Spleen (tissue), 11 donors: ENCODE data around the gene DHRS1. TPM values are rescaled to one million over a fixed set of nuclear protein-coding genes. Genes with fewer than 3 reads are reported as not detected.
A peak's percentile ranks its signal among the peaks of the same experiment; 100 is the strongest.

Source experiments
- DNase-seq: peaks from one replicate; pipeline ENCODE4 v3.0.0-alpha.2; 2020
- H3K27ac ChIP-seq, 8 donors: fragments of 200-600 bp; sonication (generic) in 7 of 8; 1 replicate in 4 of 8; 2 replicates in 4 of 8; pipeline versions ENCODE4 v1.5.0 to v1.8.0; 2016 to 2021; ENCODE audit warnings: inconsistent platforms in 4 of 8, mild to moderate bottlenecking in 4 of 8, moderate library complexity in 1 of 8
- H3K27me3 ChIP-seq, 7 donors: fragments of 200-600 bp; sonication (generic) in 6 of 7; replicated peaks in 1 of 7; 1 replicate in 4 of 7; 2 replicates in 3 of 7; pipeline versions ENCODE4 v1.5.0 to v1.8.0; 2016 to 2021; ENCODE audit warnings: inconsistent platforms in 3 of 7, mild to moderate bottlenecking in 1 of 7
- H3K36me3 ChIP-seq, 6 donors: fragments of 200-600 bp; sonication (generic) in 5 of 6; 1 replicate in 4 of 6; 2 replicates in 2 of 6; pipeline versions ENCODE4 v1.5.0 to v1.8.0; 2016 to 2021; ENCODE audit warnings: inconsistent platforms in 2 of 6
- H3K4me1 ChIP-seq, 6 donors: fragments of 200-600 bp; sonication (generic) in 5 of 6; 1 replicate in 3 of 6; 2 replicates in 3 of 6; pipeline versions ENCODE4 v1.5.0 to v1.8.0; 2016 to 2021; ENCODE audit warnings: inconsistent platforms in 3 of 6
- H3K4me3 ChIP-seq, 8 donors: fragments of 200-600 bp; sonication (generic) in 7 of 8; 1 replicate in 4 of 8; 2 replicates in 4 of 8; pipeline versions ENCODE4 v1.5.0 to v1.8.0; 2016 to 2021; ENCODE audit warnings: inconsistent platforms in 4 of 8, mild to moderate bottlenecking in 4 of 8, moderate library complexity in 2 of 8
- H3K9me3 ChIP-seq, 8 donors: fragments of 200-600 bp; sonication (generic) in 7 of 8; 1 replicate in 4 of 8; 2 replicates in 4 of 8; pipeline versions ENCODE4 v1.5.0 to v1.8.0; 2016 to 2021; ENCODE audit warnings: inconsistent platforms in 4 of 8
- POLR2A ChIP-seq, 3 donors: fragments of 450-650 bp; IDR thresholded peaks; one replicate each; pipeline ENCODE4 v1.5.1; 2017; ENCODE audit warnings: antibody characterized with exemption in 3 of 3, mild to moderate bottlenecking in 1 of 3
- POLR2AphosphoS5 ChIP-seq, 3 donors: sonication (generic); formaldehyde crosslinking; IDR thresholded peaks; one replicate each; pipeline ENCODE4 v1.5.1; 2017; ENCODE audit warnings: antibody characterized with exemption in 3 of 3
- WGBS, 5 donors: extraction: QIAGEN DNeasy Blood & Tissue Kit in 3 of 5; methylation state at CpG; one replicate each; pipeline versions ENCODE4 v1.1.5 to v1.1.7; 2013 to 2018; 5-methylcytosine and 5-hydroxymethylcytosine counted together
- intact Hi-C: fragments of 100-400 bp; cut with DNase I; formaldehyde crosslinking; loops from one replicate; pipeline ENCODE4 v1.15.0; 2023; ENCODE audit warnings: low total_unique reads
- polyA plus RNA-seq, 3 donors: library from polyadenylated mRNA; stranded (reverse); fragments of 200-250 nt; gene quantifications; one replicate each; pipeline ENCODE4 v1.2.1, GENCODE V29; 2013
- total RNA-seq, 7 donors: library from RNA; depleted of rRNA in 3 of 7; stranded (reverse); fragments of >200 nt in 3 of 7; fragmentation: NEBNext Ultra II Directional in 4 of 7; extraction: Animal tissue kit (Norgen Biotek cat#: 25700) in 4 of 7; gene quantifications; one replicate each; pipeline versions ENCODE4 v1.1.0 to v1.2.1, GENCODE V29; 2016 to 2021
- TF ChIP-seq, protein P1 (sequence below), 11 experiments: fragments of 200-600 bp in 7 of 11; fragments of 450-650 bp in 4 of 11; sonication (generic) in 4 of 11; IDR thresholded peaks in 8 of 11; conservative IDR thresholded peaks in 3 of 11; 1 replicate in 7 of 11; 2 replicates in 4 of 11; pipeline versions ENCODE4 v1.4.0 to v1.8.0; 2016 to 2021; ENCODE audit warnings: antibody characterized with exemption in 11 of 11, inconsistent platforms in 4 of 11, mild to moderate bottlenecking in 1 of 11
- donor health status: healthy with polysubstance abuse.
- donor health status: DM: no; HTN: no; CAD: no; lungs with moderate emphysema.
- donor health status: DM: no; HTN: no; CAD: no.
- donor health status: Bipolar disorder and iron deficiency.
- donor health status: healthy.
- donor health status: DM: no; HTN: no; CAD: no.
- donor health status: DM: yes; HTN: yes; CAD: no.

DHRS1 gene
- total and polyA plus RNA-seq, 10 donors = 22.0 to 56.1 (median 33.1) TPM

- TF ChIP-seq POLR2A (IDR thresholded peaks at IDR 0.05) = no peak
- TF ChIP-seq, protein P1, sequence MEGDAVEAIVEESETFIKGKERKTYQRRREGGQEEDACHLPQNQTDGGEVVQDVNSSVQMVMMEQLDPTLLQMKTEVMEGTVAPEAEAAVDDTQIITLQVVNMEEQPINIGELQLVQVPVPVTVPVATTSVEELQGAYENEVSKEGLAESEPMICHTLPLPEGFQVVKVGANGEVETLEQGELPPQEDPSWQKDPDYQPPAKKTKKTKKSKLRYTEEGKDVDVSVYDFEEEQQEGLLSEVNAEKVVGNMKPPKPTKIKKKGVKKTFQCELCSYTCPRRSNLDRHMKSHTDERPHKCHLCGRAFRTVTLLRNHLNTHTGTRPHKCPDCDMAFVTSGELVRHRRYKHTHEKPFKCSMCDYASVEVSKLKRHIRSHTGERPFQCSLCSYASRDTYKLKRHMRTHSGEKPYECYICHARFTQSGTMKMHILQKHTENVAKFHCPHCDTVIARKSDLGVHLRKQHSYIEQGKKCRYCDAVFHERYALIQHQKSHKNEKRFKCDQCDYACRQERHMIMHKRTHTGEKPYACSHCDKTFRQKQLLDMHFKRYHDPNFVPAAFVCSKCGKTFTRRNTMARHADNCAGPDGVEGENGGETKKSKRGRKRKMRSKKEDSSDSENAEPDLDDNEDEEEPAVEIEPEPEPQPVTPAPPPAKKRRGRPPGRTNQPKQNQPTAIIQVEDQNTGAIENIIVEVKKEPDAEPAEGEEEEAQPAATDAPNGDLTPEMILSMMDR (IDR thresholded peaks at IDR 0.05 in 8 of 11, conservative IDR thresholded peaks at IDR 0.05 in 3 of 11) = no peak
- TF ChIP-seq POLR2AphosphoS5 (IDR thresholded peaks at IDR 0.05) = no peak
- peaks cover 7 to 46% (median 30%) of the 10 kb centered on the region in 6 donors for H3K4me1 ChIP-seq
- no peaks in the 10 kb centered on the region for H3K27me3 ChIP-seq
- WGBS, 5 donors = 93 to 98% (median 96%) methylated on average over 4 to 5 of the region's 5 CpGs
- peaks cover 0 to under 1% (median 0%) of the 10 kb centered on the region in 6 donors for H3K36me3 ChIP-seq
- H3K27ac ChIP-seq = no peak overlapping the region
- peak; percentile 59 for DNase-seq
- no peak overlapping the region for H3K4me3 ChIP-seq
- intact Hi-C loops = no loop called here
- H3K9me3 ChIP-seq = no peaks in the 10 kb centered on the region
Observed at GRCh38 chr14:24283796-24284460, 15.7 kb downstream of the DHRS1 start.

GRCh38 chr14:24282736-24283135 is 16.8 kb downstream of the DHRS1 start:
- intact Hi-C loops = no loop called here
- H3K4me1 ChIP-seq = peaks cover 7 to 58% (median 42%) of the 10 kb centered on the region in 6 donors
- H3K4me3 ChIP-seq = no peak overlapping the region
- TF ChIP-seq, protein P1 (IDR thresholded peaks at IDR 0.05 in 8 of 11, conservative IDR thresholded peaks at IDR 0.05 in 3 of 11) = no peak
- no peak for TF ChIP-seq POLR2A (IDR thresholded peaks at IDR 0.05)
- no peak for TF ChIP-seq POLR2AphosphoS5 (IDR thresholded peaks at IDR 0.05)
- peak; percentile 59 for DNase-seq
- no peaks in the 10 kb centered on the region for H3K9me3 ChIP-seq
- peak overlapping the region in 2 of 8 donors; percentile 64 to 68 for H3K27ac ChIP-seq
- WGBS, 5 donors = 80 to 89% (median 86%) methylated on average over 1 to 3 of the region's 3 CpGs
- no peaks in the 10 kb centered on the region for H3K27me3 ChIP-seq
- no peaks in the 10 kb centered on the region for H3K36me3 ChIP-seq

DNA sequence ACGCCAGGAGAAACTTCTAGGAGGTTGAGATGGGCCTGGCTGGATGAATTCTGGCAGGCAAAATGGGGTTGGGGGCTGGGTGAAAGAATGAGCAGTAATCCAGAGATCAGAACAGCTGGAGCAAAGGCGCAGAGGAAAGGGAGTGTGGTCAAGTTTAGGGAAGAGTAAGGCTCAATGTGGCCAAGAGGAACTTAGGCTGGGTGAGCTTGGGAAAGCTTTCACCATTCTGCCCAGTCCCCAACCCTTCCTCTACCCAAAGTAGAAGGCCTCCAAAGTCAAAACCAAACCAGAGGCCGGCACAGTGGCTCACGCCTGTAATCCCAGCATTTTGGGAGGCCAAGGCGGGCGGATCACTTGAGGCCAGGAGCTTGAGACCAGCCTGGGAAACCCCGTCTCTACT is 17.9 kb downstream of the DHRS1 start:
- Histone ChIP-seq H3K4me3 (no peak overlapping the region), H3K36me3 (no peaks in the 10 kb centered on the region), H3K4me1 (peaks cover 14 to 69% (median 53%) of the 10 kb centered on the region in 6 donors), H3K27me3 (no peaks in the 10 kb centered on the region), H3K27ac (peak overlapping the region in 5 of 8 donors; percentile 27 to 68 (median 54)), H3K9me3 (no peaks in the 10 kb centered on the region)
- intact Hi-C loops = no loop called here
- DNase-seq = no peak
- TF ChIP-seq, protein P1 (IDR thresholded peaks at IDR 0.05 in 8 of 11, conservative IDR thresholded peaks at IDR 0.05 in 3 of 11) = no peak
- TF ChIP-seq POLR2AphosphoS5 (IDR thresholded peaks at IDR 0.05) (no peak), POLR2A (IDR thresholded peaks at IDR 0.05) (no peak)
- 78 to 95% (median 87%) methylated on average over 7 of the region's 7 CpGs for WGBS, 5 donors

GRCh38 chr14:24280797-24281460 is 18.7 kb downstream of the DHRS1 start:
- no peak for DNase-seq
- peak overlapping the region in 2 of 8 donors; percentile 68 to 87 for H3K27ac ChIP-seq
- no peaks in the 10 kb centered on the region for H3K9me3 ChIP-seq
- H3K36me3 ChIP-seq = no peaks in the 10 kb centered on the region
- H3K4me1 ChIP-seq = peaks cover 14 to 76% (median 57%) of the 10 kb centered on the region in 6 donors
- H3K27me3 ChIP-seq = no peaks in the 10 kb centered on the region
- H3K4me3 ChIP-seq = no peak overlapping the region
- intact Hi-C loops = no loop called here
- no peak for TF ChIP-seq POLR2A (IDR thresholded peaks at IDR 0.05)
- TF ChIP-seq, protein P1 (IDR thresholded peaks at IDR 0.05 in 8 of 11, conservative IDR thresholded peaks at IDR 0.05 in 3 of 11) = no peak
- TF ChIP-seq POLR2AphosphoS5 (IDR thresholded peaks at IDR 0.05) = no peak
- 93 to 98% (median 94%) methylated on average over 6 of the region's 6 CpGs for WGBS, 5 donors
